HFFc6 (cell line): ENCODE results near the gene NCOA1. TPM values are rescaled to one million over a fixed set of nuclear protein-coding genes. Genes with fewer than 3 reads are reported as not detected.

ENCODE experiments used
- DNase-seq: peaks from one replicate; pipeline ENCODE4 v3.0.0-alpha.2; 2018
- H3K27ac Mint-ChIP-seq: 2 replicates; pipeline ENCODE4 v1.8.0; 2020; ENCODE audit warnings: mild to moderate bottlenecking, mixed read lengths
- H3K27me3 Mint-ChIP-seq: 2 replicates; pipeline ENCODE4 v1.8.0; 2021; ENCODE audit warnings: mild to moderate bottlenecking, moderate library complexity, mixed read lengths; ENCODE audit not compliant: insufficient read depth
- H3K36me3 Mint-ChIP-seq: 2 replicates; pipeline ENCODE4 v1.8.0; 2021; ENCODE audit warnings: low read depth, mixed read lengths
- H3K4me1 Mint-ChIP-seq: 2 replicates; pipeline ENCODE4 v1.8.0; 2020; ENCODE audit warnings: low read depth, mixed read lengths
- H3K4me3 Mint-ChIP-seq: 2 replicates; pipeline ENCODE4 v1.8.0; 2020; ENCODE audit warnings: mild to moderate bottlenecking, moderate library complexity, mixed read lengths
- H3K9me3 Mint-ChIP-seq: 2 replicates; pipeline ENCODE4 v1.8.0; 2020; ENCODE audit warnings: mild to moderate bottlenecking, mixed read lengths
- CTCF ChIP-seq: fragments of 200-600 bp; sonication (generic); IDR thresholded peaks from 2 replicates; pipeline ENCODE4 v1.5.0; 2021; ENCODE audit warnings: antibody characterized with exemption, mild to moderate bottlenecking
- total RNA-seq, 6 experiments: library from RNA; stranded (reverse); fragmentation: NEBNext Ultra II Directional; extraction: Animal tissue kit (Norgen Biotek cat#: 25700); gene quantifications; 2 replicates in 1 of 6; 3 replicates in 5 of 6; pipeline ENCODE4 v1.2.3, GENCODE V29; 2021

NCOA1 gene
- total RNA-seq, 6 experiments from 2014 or later: 8.6 to 11.2 (median 10.7) TPM

GRCh38 chr2:24768601-24769000 is 277.5 kb downstream of the NCOA1 start:
- TF ChIP-seq CTCF: no peak

GRCh38 chr2:24771061-24771460 is 280.0 kb downstream of the NCOA1 start:
- TF ChIP-seq CTCF: no peak
- Mint-ChIP-seq H3K27ac (no peak overlapping the region), H3K4me1 (peaks cover 6% of the 10 kb centered on the region; the same call in 1 of the 2 replicates), H3K27me3 (no peaks in the 10 kb centered on the region), H3K4me3 (no peak overlapping the region), H3K36me3 (no peaks in the 10 kb centered on the region), H3K9me3 (no peaks in the 10 kb centered on the region)
- DNase-seq: no peak

More at GRCh38 chr2:24768601-24769000, 277.5 kb downstream of the NCOA1 start:
- no peak for DNase-seq
- Mint-ChIP-seq H3K36me3 (no peaks in the 10 kb centered on the region), H3K4me3 (no peak overlapping the region), H3K27me3 (no peaks in the 10 kb centered on the region), H3K9me3 (no peaks in the 10 kb centered on the region), H3K4me1 (no peaks in the 10 kb centered on the region), H3K27ac (no peak overlapping the region)

GRCh38 chr2:24771764-24772586 is 280.9 kb downstream of the NCOA1 start:
- H3K4me1 Mint-ChIP-seq: peaks cover 6% of the 10 kb centered on the region; the same call in 1 of the 2 replicates
- no peak for DNase-seq
- H3K27me3 Mint-ChIP-seq: no peaks in the 10 kb centered on the region
- TF ChIP-seq CTCF: no peak
- no peaks in the 10 kb centered on the region for H3K36me3 Mint-ChIP-seq
- no peaks in the 10 kb centered on the region for H3K9me3 Mint-ChIP-seq
- no peak overlapping the region for H3K27ac Mint-ChIP-seq
- H3K4me3 Mint-ChIP-seq: no peak overlapping the region

- DNase-seq: no peak
- no peak overlapping the region for H3K27ac Mint-ChIP-seq
- no peak for TF ChIP-seq CTCF
- H3K9me3 Mint-ChIP-seq: no peaks in the 10 kb centered on the region
- no peaks in the 10 kb centered on the region for H3K27me3 Mint-ChIP-seq
- peaks cover 6% of the 10 kb centered on the region; the same call in 1 of the 2 replicates for H3K4me1 Mint-ChIP-seq
- no peak overlapping the region for H3K4me3 Mint-ChIP-seq
- no peaks in the 10 kb centered on the region for H3K36me3 Mint-ChIP-seq
Measured at GRCh38 chr2:24774373-24774772, 283.3 kb downstream of the NCOA1 start.

GRCh38 chr2:24779116-24779515 is 288.1 kb downstream of the NCOA1 start:
- no peaks in the 10 kb centered on the region for H3K36me3 Mint-ChIP-seq
- no peak overlapping the region for H3K4me3 Mint-ChIP-seq
- no peaks in the 10 kb centered on the region for H3K9me3 Mint-ChIP-seq
- peaks cover 1% of the 10 kb centered on the region; the same call in 1 of the 2 replicates for H3K27me3 Mint-ChIP-seq
- no peak for DNase-seq
- H3K27ac Mint-ChIP-seq: no peak overlapping the region
- H3K4me1 Mint-ChIP-seq: peaks cover 6% of the 10 kb centered on the region; the same call in 1 of the 2 replicates
- TF ChIP-seq CTCF: no peak
